GM18951 (cell line): ENCODE data around the gene ADCY4.
A peak's percentile ranks its signal among the peaks of the same experiment; 100 is the strongest.

Source experiments
- POLR2A ChIP-seq: IDR thresholded peaks from 4 replicates; pipeline ENCODE4 v1.6.1; 2011; ENCODE audit warnings: mild to moderate bottlenecking; ENCODE audit not compliant: insufficient read length, insufficient read depth; ENCODE audit errors: extremely low read depth
- in situ Hi-C: fragments of 300-500 bp; cut with MboI; formaldehyde crosslinking; loops from one replicate; pipeline ENCODE4 v1.12.0; 2022; ENCODE audit warnings: low sequenced_read_pairs, mixed read lengths, inconsistent platforms; ENCODE audit not compliant: unreplicated experiment

ADCY4 gene

GRCh38 chr14:24299255-24300191, 35.3 kb downstream of the ADCY4 start, which contains the start of the genes DHRS1 and NOP9:
Gene DHRS1 (minus strand): TSS chr14:24299780. CDS start chr14:24299106, 674 bp downstream.
Gene NOP9 (plus strand): TSS chr14:24299850. CDS start chr14:24299955, 105 bp downstream.
- in situ Hi-C loops, result loop anchor here (5.0 kb wide), 1 partner anchor 57 kb away; the partner anchor contains the start of gene TINF2
- peak; percentile 82 for TF ChIP-seq POLR2A

GRCh38 chr14:24298892-24299254, 36.0 kb downstream of the ADCY4 start:
- in situ Hi-C loops, result loop anchor here (5.0 kb wide), 1 partner anchor 57 kb away; the partner anchor contains the start of gene TINF2
- TF ChIP-seq POLR2A, result no peak

GRCh38 chr14:24297190-24297964, 37.5 kb downstream of the ADCY4 start:
- in situ Hi-C loops, result loop anchor here (5.0 kb wide), 1 partner anchor 55 kb away; the partner anchor contains the start of gene TINF2

GRCh38 chr14:24296341-24297157, 38.3 kb downstream of the ADCY4 start:
- in situ Hi-C loops, result loop anchor here (5.0 kb wide), 1 partner anchor 54 kb away; the partner anchor contains the start of gene TINF2
- no peak for TF ChIP-seq POLR2A

More at GRCh38 chr14:24297190-24297964, 37.5 kb downstream of the ADCY4 start:
- no peak for TF ChIP-seq POLR2A

GRCh38 chr14:24293525-24293924, 41.3 kb downstream of the ADCY4 start:
- in situ Hi-C loops, result no loop called here
- no peak for TF ChIP-seq POLR2A

- no peak for TF ChIP-seq POLR2A
- in situ Hi-C loops, result no loop called here
These were observed 42.6 kb downstream of the ADCY4 start for GRCh38 chr14:24292118-24292807.

GRCh38 chr14:24291446-24292117, 43.3 kb downstream of the ADCY4 start:
- in situ Hi-C loops, result no loop called here
- TF ChIP-seq POLR2A, result no peak

GRCh38 chr14:24290746-24291145, 44.1 kb downstream of the ADCY4 start:
- TF ChIP-seq POLR2A, result no peak
- in situ Hi-C loops, result no loop called here

- TF ChIP-seq POLR2A, result no peak
- in situ Hi-C loops, result no loop called here
These were observed 45.1 kb downstream of the ADCY4 start for GRCh38 chr14:24289649-24290280.

GRCh38 chr14:24286996-24287395, 47.9 kb downstream of the ADCY4 start:
- TF ChIP-seq POLR2A, result no peak
- in situ Hi-C loops, result no loop called here

- TF ChIP-seq POLR2A, result no peak
- in situ Hi-C loops, result no loop called here
These were observed 49.5 kb downstream of the ADCY4 start for GRCh38 chr14:24285351-24285750.
